SH-SY5Y (cell line): Measurements from ENCODE around the gene TBXAS1.

Experiments used
- GATA2 ChIP-seq: IDR thresholded peaks from 2 replicates; pipeline ENCODE4 v1.6.1; 2011; ENCODE audit warnings: mild to moderate bottlenecking, low read depth, low read length
- GATA3 ChIP-seq: IDR thresholded peaks from 2 replicates; pipeline ENCODE4 v1.6.1; 2011; ENCODE audit warnings: low read depth, mild to moderate bottlenecking, low read length, moderate library complexity

DNA sequence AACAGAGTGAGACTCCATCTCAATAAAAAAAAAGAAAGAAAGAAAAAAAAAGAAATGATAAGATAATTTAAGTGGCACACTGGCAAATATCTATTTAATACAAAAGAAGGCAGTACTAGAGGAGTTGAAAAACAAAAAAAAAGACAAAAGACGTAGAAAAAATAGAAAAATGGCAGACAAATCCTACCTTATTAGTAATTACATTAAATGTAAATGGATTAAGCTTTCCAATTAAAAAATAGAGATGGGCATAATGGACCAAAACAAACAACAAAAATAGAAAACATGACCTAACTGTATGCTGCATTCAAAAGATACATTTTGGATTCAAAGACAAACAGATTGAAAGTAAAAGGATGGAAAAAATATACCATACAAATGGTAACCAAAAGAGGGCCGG, 239.0 kb downstream of the TBXAS1 start:
- TF ChIP-seq GATA3, result no peak
- TF ChIP-seq GATA2, result no peak
